ENCODE results near the gene DNPEP.
A peak's percentile ranks its signal among the peaks of the same experiment; 100 is the strongest.

- TF ChIP-seq, protein P1, sequence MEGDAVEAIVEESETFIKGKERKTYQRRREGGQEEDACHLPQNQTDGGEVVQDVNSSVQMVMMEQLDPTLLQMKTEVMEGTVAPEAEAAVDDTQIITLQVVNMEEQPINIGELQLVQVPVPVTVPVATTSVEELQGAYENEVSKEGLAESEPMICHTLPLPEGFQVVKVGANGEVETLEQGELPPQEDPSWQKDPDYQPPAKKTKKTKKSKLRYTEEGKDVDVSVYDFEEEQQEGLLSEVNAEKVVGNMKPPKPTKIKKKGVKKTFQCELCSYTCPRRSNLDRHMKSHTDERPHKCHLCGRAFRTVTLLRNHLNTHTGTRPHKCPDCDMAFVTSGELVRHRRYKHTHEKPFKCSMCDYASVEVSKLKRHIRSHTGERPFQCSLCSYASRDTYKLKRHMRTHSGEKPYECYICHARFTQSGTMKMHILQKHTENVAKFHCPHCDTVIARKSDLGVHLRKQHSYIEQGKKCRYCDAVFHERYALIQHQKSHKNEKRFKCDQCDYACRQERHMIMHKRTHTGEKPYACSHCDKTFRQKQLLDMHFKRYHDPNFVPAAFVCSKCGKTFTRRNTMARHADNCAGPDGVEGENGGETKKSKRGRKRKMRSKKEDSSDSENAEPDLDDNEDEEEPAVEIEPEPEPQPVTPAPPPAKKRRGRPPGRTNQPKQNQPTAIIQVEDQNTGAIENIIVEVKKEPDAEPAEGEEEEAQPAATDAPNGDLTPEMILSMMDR (IDR thresholded peaks at IDR 0.05): no peak
- TF ChIP-seq POLR2AphosphoS5 (IDR thresholded peaks at IDR 0.05): peak; percentile 75
- TF ChIP-seq POLR2A (IDR thresholded peaks at IDR 0.05): no peak
- peak; percentile 51 for TF ChIP-seq EP300 (IDR thresholded peaks at IDR 0.05)
Measured at GRCh38 chr2:219406861-219407230, 19.1 kb upstream of the DNPEP start.
